ENCODE results near the gene CDH4.

The CDH4 gene

GRCh38 chr20:61762886-61763739 is 511.1 kb downstream of the CDH4 start:
- no peak for DNase-seq (ENCODE audit: low read depth)
- H3K4me3 ChIP-seq (ENCODE audit: low read length) = no peak overlapping the region
- TF ChIP-seq, protein P1, sequence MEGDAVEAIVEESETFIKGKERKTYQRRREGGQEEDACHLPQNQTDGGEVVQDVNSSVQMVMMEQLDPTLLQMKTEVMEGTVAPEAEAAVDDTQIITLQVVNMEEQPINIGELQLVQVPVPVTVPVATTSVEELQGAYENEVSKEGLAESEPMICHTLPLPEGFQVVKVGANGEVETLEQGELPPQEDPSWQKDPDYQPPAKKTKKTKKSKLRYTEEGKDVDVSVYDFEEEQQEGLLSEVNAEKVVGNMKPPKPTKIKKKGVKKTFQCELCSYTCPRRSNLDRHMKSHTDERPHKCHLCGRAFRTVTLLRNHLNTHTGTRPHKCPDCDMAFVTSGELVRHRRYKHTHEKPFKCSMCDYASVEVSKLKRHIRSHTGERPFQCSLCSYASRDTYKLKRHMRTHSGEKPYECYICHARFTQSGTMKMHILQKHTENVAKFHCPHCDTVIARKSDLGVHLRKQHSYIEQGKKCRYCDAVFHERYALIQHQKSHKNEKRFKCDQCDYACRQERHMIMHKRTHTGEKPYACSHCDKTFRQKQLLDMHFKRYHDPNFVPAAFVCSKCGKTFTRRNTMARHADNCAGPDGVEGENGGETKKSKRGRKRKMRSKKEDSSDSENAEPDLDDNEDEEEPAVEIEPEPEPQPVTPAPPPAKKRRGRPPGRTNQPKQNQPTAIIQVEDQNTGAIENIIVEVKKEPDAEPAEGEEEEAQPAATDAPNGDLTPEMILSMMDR (conservative IDR thresholded peaks at IDR 0.05; ENCODE audit: low read depth, low read length) = no peak

GRCh38 chr20:61763740-61764400 is 511.8 kb downstream of the CDH4 start:
- no peak overlapping the region for H3K4me3 ChIP-seq (ENCODE audit: low read length)
- TF ChIP-seq, protein P1 (conservative IDR thresholded peaks at IDR 0.05; ENCODE audit: low read depth, low read length) = no peak
- no peak for DNase-seq (ENCODE audit: low read depth)

DNA sequence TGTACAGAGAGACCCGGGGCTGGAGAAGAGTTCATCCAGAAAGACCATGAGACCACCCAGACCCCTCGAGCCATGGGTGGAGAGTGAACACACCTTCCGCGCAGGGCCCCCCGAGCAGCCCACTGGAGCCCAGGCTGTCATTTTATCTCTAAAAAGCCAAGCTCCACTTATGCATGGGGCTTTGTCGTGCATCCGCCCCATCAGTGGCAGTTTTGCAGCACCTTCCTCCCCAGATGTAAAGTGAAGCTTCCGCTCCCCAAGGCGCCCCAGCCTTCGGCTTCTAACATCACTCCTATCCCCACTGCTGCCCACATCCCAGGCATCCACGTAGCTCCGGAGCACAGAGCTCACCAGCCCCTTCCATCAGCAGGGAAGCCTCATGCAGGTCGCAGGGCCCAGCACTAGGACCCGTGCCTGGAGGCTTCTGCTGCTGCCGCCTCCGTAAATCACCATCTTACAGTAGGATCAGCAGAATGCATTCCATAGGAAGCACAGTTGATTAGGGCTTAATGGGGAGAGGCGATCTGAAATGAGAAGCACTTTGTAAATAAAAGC is 512.5 kb downstream of the CDH4 start:
- no peak overlapping the region for H3K4me3 ChIP-seq (ENCODE audit: low read length)
- no peak for DNase-seq (ENCODE audit: low read depth)
- TF ChIP-seq, protein P1 (conservative IDR thresholded peaks at IDR 0.05; ENCODE audit: low read depth, low read length) = no peak

DNA sequence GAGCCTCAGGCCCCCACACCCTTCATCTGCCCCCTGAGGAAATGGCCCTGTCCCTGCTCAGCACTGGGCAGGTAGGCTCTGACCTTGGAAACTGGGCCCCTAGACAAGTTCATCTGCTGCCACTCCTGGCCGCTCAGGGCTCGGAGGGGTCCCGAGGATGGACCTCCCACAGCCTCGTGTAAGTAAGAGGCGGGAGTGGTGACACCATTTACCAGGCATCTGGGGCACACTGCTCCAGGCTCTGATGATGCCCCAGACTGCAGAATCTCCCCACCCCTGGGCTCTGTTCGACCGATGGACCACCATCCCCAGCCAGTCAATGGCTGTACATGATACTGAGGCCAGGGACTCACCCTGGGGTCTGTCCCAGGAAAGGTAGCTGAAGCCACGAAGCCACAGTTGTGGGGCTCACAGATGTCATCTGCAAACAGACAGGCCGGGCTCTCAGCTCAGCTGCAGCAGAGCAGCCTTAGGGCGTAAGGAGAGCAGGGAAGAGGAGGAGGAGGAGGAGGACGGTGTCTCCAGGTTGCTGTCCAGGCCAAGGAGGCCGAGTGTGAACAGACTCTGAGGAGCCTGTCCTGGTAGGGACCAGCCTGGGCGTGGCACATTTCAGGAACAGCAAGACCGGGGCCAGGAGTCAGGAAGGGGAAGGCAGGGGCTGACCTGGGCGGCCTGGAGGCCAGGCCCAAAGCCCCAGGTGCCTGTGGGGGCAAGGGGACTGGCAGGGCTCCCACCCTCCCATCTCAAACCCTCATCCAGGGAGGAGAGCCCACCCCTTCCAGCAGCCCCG is 513.2 kb downstream of the CDH4 start:
- H3K4me3 ChIP-seq (ENCODE audit: low read length) = no peak overlapping the region
- TF ChIP-seq, protein P1 (conservative IDR thresholded peaks at IDR 0.05; ENCODE audit: low read depth, low read length) = no peak
- no peak for DNase-seq (ENCODE audit: low read depth)

DNA sequence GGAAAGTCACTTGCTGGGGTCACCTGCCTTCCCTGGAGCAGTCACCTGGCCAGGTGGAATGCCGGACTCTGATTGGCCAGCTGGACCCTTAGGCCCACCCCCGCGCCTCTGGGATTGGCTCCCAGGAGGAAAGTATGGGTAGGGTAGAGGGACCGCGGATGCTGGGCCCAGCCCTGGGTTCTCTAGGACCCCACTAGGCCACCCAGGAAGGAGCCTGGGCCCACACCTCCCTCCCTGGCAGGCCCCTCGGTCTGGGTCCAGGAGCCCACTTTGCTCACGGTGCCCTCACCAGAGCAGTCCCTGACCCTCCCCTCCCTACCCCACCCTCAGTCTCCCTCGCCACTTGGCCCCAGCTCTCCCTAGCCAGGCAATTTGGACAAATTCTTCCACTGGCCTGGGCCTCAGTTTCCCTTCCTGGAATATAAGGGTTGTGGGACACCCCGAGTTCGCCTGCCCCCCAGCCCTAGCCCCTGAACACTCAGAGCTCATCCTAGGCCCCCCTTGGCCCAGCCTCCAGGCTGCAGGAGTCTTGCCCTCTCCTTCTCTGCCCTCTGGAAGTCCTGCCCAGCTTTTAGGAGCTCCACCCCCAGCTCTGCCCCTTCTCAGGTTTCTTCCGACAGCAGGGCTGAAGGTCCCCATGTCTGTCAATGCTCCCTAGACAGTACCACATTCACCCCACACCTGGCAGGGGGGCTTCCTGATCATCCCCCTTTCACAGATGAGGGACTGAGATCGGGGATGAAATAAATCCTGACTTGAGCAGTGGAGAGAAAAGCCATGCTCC is 514.0 kb downstream of the CDH4 start:
- no peak overlapping the region for H3K4me3 ChIP-seq (ENCODE audit: low read length)
- TF ChIP-seq, protein P1 (conservative IDR thresholded peaks at IDR 0.05; ENCODE audit: low read depth, low read length) = no peak
- DNase-seq (ENCODE audit: low read depth) = no peak

GRCh38 chr20:61766921-61767610 is 515.0 kb downstream of the CDH4 start:
- TF ChIP-seq, protein P1 (conservative IDR thresholded peaks at IDR 0.05; ENCODE audit: low read depth, low read length) = no peak
- H3K4me3 ChIP-seq (ENCODE audit: low read length) = no peak overlapping the region
- DNase-seq (ENCODE audit: low read depth) = no peak
